NT2/D1 (cell line): ENCODE results near the gene TBC1D16.

ENCODE experiments used
- SUZ12 ChIP-seq: IDR thresholded peaks from 2 replicates; pipeline ENCODE4 v1.6.1; 2011; ENCODE audit not compliant: insufficient read length, insufficient read depth; ENCODE audit errors: extremely low read depth
- YY1 ChIP-seq: IDR thresholded peaks from 2 replicates; pipeline ENCODE4 v1.6.1; 2011; ENCODE audit not compliant: insufficient read length, insufficient read depth
- ZNF274 ChIP-seq: IDR thresholded peaks from 2 replicates; pipeline ENCODE4 v1.6.1; 2011; ENCODE audit warnings: mild to moderate bottlenecking, low read depth, low read length

DNA sequence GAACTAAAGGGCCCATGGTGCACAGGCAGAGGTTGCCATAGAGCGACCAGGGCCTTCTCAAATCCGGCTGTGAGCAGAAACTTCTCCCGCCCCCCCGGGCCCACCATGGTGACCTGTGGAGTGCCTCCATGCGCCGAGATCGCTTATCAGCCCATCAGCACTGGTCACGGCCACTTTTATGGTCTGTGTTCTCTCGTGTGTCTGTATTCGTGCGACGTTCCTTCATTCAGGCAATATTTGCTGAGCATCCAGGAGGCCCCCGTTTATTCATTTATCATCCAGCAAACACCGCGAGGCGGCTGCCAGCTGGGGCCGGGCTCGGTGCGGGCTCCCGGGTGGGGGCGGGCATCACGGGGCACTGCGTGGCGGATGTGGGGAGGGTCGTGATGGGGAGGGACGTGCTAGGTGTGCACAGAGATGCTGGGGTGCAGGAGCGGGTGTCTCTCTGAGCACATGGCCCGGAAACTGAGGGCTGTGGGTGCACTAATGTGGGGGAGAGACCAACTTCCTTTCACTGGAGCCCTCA is 108.5 kb downstream of the TBC1D16 start:
- no peak for TF ChIP-seq YY1
- no peak for TF ChIP-seq ZNF274
- no peak for TF ChIP-seq SUZ12
